ENCODE results near the gene TLCD1. TPM values are rescaled to one million over a fixed set of nuclear protein-coding genes. Genes with fewer than 3 reads are reported as not detected.

Gene TLCD1
- total RNA-seq, 1 donor: 1.1 TPM

- no peak for DNase-seq (ENCODE audit: low read depth in 2 of 3, low spot score in 2 of 3)
Observed at GRCh38 chr17:28693869-28694268, 32.2 kb downstream of the TLCD1 start.

GRCh38 chr17:28689011-28689410 lies 37.0 kb downstream of the TLCD1 start:
- no peak for DNase-seq (ENCODE audit: low read depth in 2 of 3, low spot score in 2 of 3)

- no peak for DNase-seq (ENCODE audit: low read depth in 2 of 3, low spot score in 2 of 3)
Observed at GRCh38 chr17:28688481-28688880, 37.6 kb downstream of the TLCD1 start.

- no peak for DNase-seq (ENCODE audit: low read depth in 2 of 3, low spot score in 2 of 3)
Observed at GRCh38 chr17:28686296-28686695, 39.7 kb downstream of the TLCD1 start.

- no peak for DNase-seq (ENCODE audit: low read depth in 2 of 3, low spot score in 2 of 3)
Observed at GRCh38 chr17:28685366-28685765, 40.7 kb downstream of the TLCD1 start.

- no peak for DNase-seq (ENCODE audit: low read depth in 2 of 3, low spot score in 2 of 3)
Observed at GRCh38 chr17:28684963-28685362, 41.1 kb downstream of the TLCD1 start.

GRCh38 chr17:28682655-28683054 lies 43.4 kb downstream of the TLCD1 start:
- no peak for DNase-seq (ENCODE audit: low read depth in 2 of 3, low spot score in 2 of 3)

- DNase-seq (ENCODE audit: low read depth in 2 of 3, low spot score in 2 of 3): peak in 2 of 3 donors; percentile 20 to 34
Observed at GRCh38 chr17:28675980-28676379, 50.1 kb downstream of the TLCD1 start.

- DNase-seq (ENCODE audit: low read depth in 2 of 3, low spot score in 2 of 3): no peak
Observed at GRCh38 chr17:28675490-28675889, 50.5 kb downstream of the TLCD1 start.

Small RNA genes within 50 kb of the gene (small RNA-seq; reads per million reads assigned to genes)
- gene SNORD42A (not detected), gene SNORD42B (9.7 reads per million, percentile 92 among the genes with 10 or more reads in this experiment), gene SNORD4A (not detected), gene SNORD4B (not detected)

Other genes starting within 250 kb of the TLCD1 start
- gene FOXN1, start 219.9 kb downstream of the TLCD1 start, total RNA-seq: not detected
- gene UNC119, start 173.6 kb downstream of the TLCD1 start, total RNA-seq: 12.1 TPM
- gene PIGS, start 154.7 kb downstream of the TLCD1 start, total RNA-seq: 71.6 TPM
- gene ALDOC, start 149.3 kb downstream of the TLCD1 start, total RNA-seq: 55.5 TPM
- gene SPAG5, start 127.2 kb downstream of the TLCD1 start, total RNA-seq: 6.2 TPM
- 8.1 TPM for gene RSKR, start 112.0 kb downstream of the TLCD1 start, total RNA-seq
- gene BLTP2, start 81.1 kb downstream of the TLCD1 start, total RNA-seq: 142 TPM
- 56.3 TPM for gene SDF2, start 64.3 kb downstream of the TLCD1 start, total RNA-seq
- 61.9 TPM for gene SUPT6H, start 64.0 kb downstream of the TLCD1 start, total RNA-seq
- gene PROCA1, start 14.3 kb downstream of the TLCD1 start, total RNA-seq: 3.5 TPM
- 160 TPM for gene RAB34, start 8.4 kb downstream of the TLCD1 start, total RNA-seq
- gene RPL23A, start 6.2 kb downstream of the TLCD1 start, total RNA-seq: 745 TPM
- 12.4 TPM for gene NEK8, start 2.6 kb upstream of the TLCD1 start, total RNA-seq
- gene TRAF4, start 17.8 kb upstream of the TLCD1 start, total RNA-seq: 42.3 TPM
- gene FAM222B, start 116.6 kb upstream of the TLCD1 start, total RNA-seq: 19.1 TPM
- gene ERAL1, start 128.8 kb upstream of the TLCD1 start, total RNA-seq: 47.4 TPM
- 61.7 TPM for gene FLOT2, start 171.5 kb upstream of the TLCD1 start, total RNA-seq
- gene DHRS13, start 176.8 kb upstream of the TLCD1 start, total RNA-seq: 30.7 TPM
- 87.8 TPM for gene PHF12, start 225.3 kb upstream of the TLCD1 start, total RNA-seq